DND-41 (cell line): ENCODE results near the gene VSIG10.

Source experiments
- CTCF ChIP-seq: IDR thresholded peaks from 2 replicates; pipeline ENCODE4 v1.5.1; 2012; ENCODE audit warnings: borderline replicate concordance, low read length, moderate library complexity, mild to moderate bottlenecking; ENCODE audit not compliant: poor library complexity, severe bottlenecking; ENCODE audit errors: extremely low read depth
- EZH2 ChIP-seq: IDR thresholded peaks from 3 replicates; pipeline ENCODE4 v1.6.1; 2012; ENCODE audit warnings: borderline replicate concordance, low read depth, mild to moderate bottlenecking, moderate library complexity, low read length, inconsistent platforms; ENCODE audit not compliant: severe bottlenecking

- TF ChIP-seq EZH2 (no peak), CTCF (no peak)
These were observed 32.2 kb upstream of the VSIG10 start, which contains the start of gene PEBP1 for GRCh38 chr12:118135788-118136558.
